Caco-2 (cell line): ENCODE data around the gene WDR72. TPM values are rescaled to one million over a fixed set of nuclear protein-coding genes. Genes with fewer than 3 reads are reported as not detected.

Experiments used
- BruUV-seq: library from RNA; stranded (reverse); fragments of 400-500 nt; replicated peaks from 2 replicates; lab custom pipeline; 2021; lab: Mats Ljungman, UMichigan
- CTCF ChIA-PET: fragments of 300-600 bp; sonication (Branson Sonifier 250); formaldehyde crosslinking; loops from one replicate; lab custom pipeline; 2022; ENCODE audit warnings: antibody characterized with exemption; lab: Charles Lee
- POLR2A ChIA-PET: fragments of 300-600 bp; sonication (Branson Sonifier 250); formaldehyde crosslinking; loops from one replicate; lab custom pipeline; 2022; ENCODE audit warnings: antibody characterized with exemption; lab: Charles Lee
- DNase-seq, 2 experiments: peaks; one replicate each; pipeline versions ENCODE4 v3.0.0 to v3.0.0-alpha.2; 2020 to 2022
- H3K27me3 ChIP-seq: replicated peaks from 2 replicates; pipeline ENCODE4 v1.6.0; 2011; ENCODE audit warnings: low read length; ENCODE audit not compliant: control insufficient read depth, insufficient read depth
- H3K36me3 ChIP-seq: 2 replicates; pipeline ENCODE4 v1.5.1; 2011; ENCODE audit warnings: low read length; ENCODE audit not compliant: control insufficient read depth, insufficient read depth
- H3K4me1 ChIP-seq: fragments of 250-450 bp; sonication (Bioruptor Pico); 2 replicates; pipeline ENCODE4 v1.5.1; 2020; ENCODE audit warnings: mild to moderate bottlenecking
- H3K4me3 ChIP-seq: 2 replicates; pipeline ENCODE4 v1.5.1; 2011; ENCODE audit warnings: low read depth, mild to moderate bottlenecking, control low read depth, low read length
- H3K9me3 ChIP-seq: fragments of 250-450 bp; sonication (Bioruptor Pico); 2 replicates; pipeline ENCODE4 v1.5.1; 2020; ENCODE audit warnings: mild to moderate bottlenecking, moderate library complexity
- H3K27ac Mint-ChIP-seq: one replicate; pipeline ENCODE4 v1.8.0; 2022; ENCODE audit warnings: mixed read lengths; ENCODE audit not compliant: unreplicated experiment
- H3K27me3 Mint-ChIP-seq: one replicate; pipeline ENCODE4 v1.8.0; 2022; ENCODE audit warnings: mixed read lengths; ENCODE audit not compliant: insufficient read depth, unreplicated experiment
- H3K36me3 Mint-ChIP-seq: one replicate; pipeline ENCODE4 v1.8.0; 2022; ENCODE audit warnings: mild to moderate bottlenecking, mixed read lengths; ENCODE audit not compliant: insufficient read depth, unreplicated experiment
- H3K4me1 Mint-ChIP-seq: one replicate; pipeline ENCODE4 v1.8.0; 2022; ENCODE audit warnings: low read depth, mixed read lengths; ENCODE audit not compliant: unreplicated experiment
- H3K4me3 Mint-ChIP-seq: one replicate; pipeline ENCODE4 v1.8.0; 2022; ENCODE audit warnings: mild to moderate bottlenecking, moderate library complexity, mixed read lengths; ENCODE audit not compliant: unreplicated experiment
- H3K9me3 Mint-ChIP-seq: one replicate; pipeline ENCODE4 v1.8.0; 2022; ENCODE audit warnings: mixed read lengths; ENCODE audit not compliant: unreplicated experiment
- CTCF ChIP-seq, 2 experiments: fragments of 200-600 bp in 1 of 2; IDR thresholded peaks; 1 replicate in 1 of 2; 2 replicates in 1 of 2; pipeline versions ENCODE4 v1.5.1 to v1.8.0; 2011 to 2022; ENCODE audit warnings: antibody characterized with exemption in 1 of 2, control low read depth in 1 of 2, inconsistent platforms in 1 of 2, low read depth in 1 of 2, low read length in 1 of 2, mild to moderate bottlenecking in 1 of 2, moderate library complexity in 1 of 2; ENCODE audit not compliant: insufficient read depth in 1 of 2, severe bottlenecking in 1 of 2, unreplicated experiment in 1 of 2
- intact Hi-C: fragments of 100-400 bp; cut with micrococcal nuclease; formaldehyde crosslinking; loops from one replicate; pipeline ENCODE4 v1.10.0; 2022; ENCODE audit not compliant: unreplicated experiment
- total RNA-seq: library from RNA; stranded (reverse); gene quantifications from 2 replicates; pipeline ENCODE4 v1.2.3, GENCODE V29; 2022

WDR72 gene
- total RNA-seq, 1 experiment from 2014 or later, result 11.2 TPM

GRCh38 chr15:53530761-53531160 is 228.7 kb downstream of the WDR72 start:
- H3K27ac Mint-ChIP-seq, result no peak overlapping the region
- no peaks in the 10 kb centered on the region for H3K36me3 ChIP-seq
- TF ChIP-seq CTCF (IDR thresholded peaks at IDR 0.05; ENCODE audit: insufficient read depth in 1 of 2, low read depth in 1 of 2, low read length in 1 of 2, severe bottlenecking in 1 of 2, unreplicated experiment in 1 of 2), result no peak
- no TSS peak for BruUV-seq
- H3K9me3 Mint-ChIP-seq, result no peaks in the 10 kb centered on the region
- H3K9me3 ChIP-seq, result no peaks in the 10 kb centered on the region
- no peak overlapping the region for H3K4me3 Mint-ChIP-seq
- peaks cover 9% of the 10 kb centered on the region for H3K4me1 Mint-ChIP-seq
- H3K27me3 ChIP-seq, result no peaks in the 10 kb centered on the region
- no peaks in the 10 kb centered on the region for H3K36me3 Mint-ChIP-seq
- no peak for DNase-seq
- peaks cover 10% of the 10 kb centered on the region; the same call in 1 of the 2 replicates for H3K4me1 ChIP-seq
- H3K27me3 Mint-ChIP-seq, result peaks cover 4% of the 10 kb centered on the region
- no peak overlapping the region for H3K4me3 ChIP-seq
- POLR2A ChIA-PET, result no interaction called here
- CTCF ChIA-PET, result no interaction called here
- intact Hi-C loops, result no loop called here

GRCh38 chr15:53527996-53528395 is 231.5 kb downstream of the WDR72 start:
- intact Hi-C loops, result loop anchor here (1.0 kb wide), 1 partner anchor 73 kb away; no protein-coding TSS in a partner anchor
- Mint-ChIP-seq H3K36me3 (no peaks in the 10 kb centered on the region), H3K27ac (no peak overlapping the region), H3K4me3 (no peak overlapping the region), H3K27me3 (peaks cover 4% of the 10 kb centered on the region), H3K4me1 (peaks cover 9% of the 10 kb centered on the region), H3K9me3 (no peaks in the 10 kb centered on the region)
- BruUV-seq, result no TSS peak
- no peak overlapping the region for H3K4me3 ChIP-seq
- ChIA-PET CTCF (no interaction called here), POLR2A (no interaction called here)
- no peak for DNase-seq
- no peaks in the 10 kb centered on the region for H3K27me3 ChIP-seq
- no peaks in the 10 kb centered on the region for H3K9me3 ChIP-seq
- no peak for TF ChIP-seq CTCF (IDR thresholded peaks at IDR 0.05; ENCODE audit: insufficient read depth in 1 of 2, low read depth in 1 of 2, low read length in 1 of 2, severe bottlenecking in 1 of 2, unreplicated experiment in 1 of 2)
- H3K36me3 ChIP-seq, result no peaks in the 10 kb centered on the region
- peaks cover 10% of the 10 kb centered on the region; the same call in 1 of the 2 replicates for H3K4me1 ChIP-seq

- no peak for DNase-seq
- no peaks in the 10 kb centered on the region for H3K36me3 Mint-ChIP-seq
- H3K27ac Mint-ChIP-seq, result no peak overlapping the region
- Histone ChIP-seq H3K9me3 (no peaks in the 10 kb centered on the region), H3K4me1 (peaks cover 10% of the 10 kb centered on the region; the same call in 1 of the 2 replicates), H3K27me3 (no peaks in the 10 kb centered on the region), H3K36me3 (no peaks in the 10 kb centered on the region), H3K4me3 (no peak overlapping the region)
- CTCF ChIA-PET, result interaction anchor here (0.5 kb wide), 1 partner anchor 113 kb away, joined by 5 read pairs; no protein-coding TSS in a partner anchor
- H3K9me3 Mint-ChIP-seq, result no peaks in the 10 kb centered on the region
- BruUV-seq, result no TSS peak
- H3K4me3 Mint-ChIP-seq, result no peak overlapping the region
- peaks cover 4% of the 10 kb centered on the region for H3K27me3 Mint-ChIP-seq
- peaks cover 9% of the 10 kb centered on the region for H3K4me1 Mint-ChIP-seq
- no peak for TF ChIP-seq CTCF (IDR thresholded peaks at IDR 0.05; ENCODE audit: insufficient read depth in 1 of 2, low read depth in 1 of 2, low read length in 1 of 2, severe bottlenecking in 1 of 2, unreplicated experiment in 1 of 2)
- POLR2A ChIA-PET, result no interaction called here
- intact Hi-C loops, result no loop called here
These were observed 233.6 kb downstream of the WDR72 start for GRCh38 chr15:53525894-53526293.
